Esophagus squamous epithelium (tissue), 4 donors: ENCODE measurements around the gene CTIF.

ENCODE experiments used
- CTCF ChIP-seq, 6 experiments: fragments of 450-650 bp in 4 of 6; fragments of 200-600 bp in 2 of 6; sonication (generic) in 2 of 6; IDR thresholded peaks; one replicate each; pipeline ENCODE4 v1.5.1; 2016 to 2019; ENCODE audit warnings: antibody characterized with exemption in 6 of 6, mild to moderate bottlenecking in 4 of 6, moderate library complexity in 4 of 6
- POLR2A ChIP-seq, 4 donors: fragments of 450-650 bp; IDR thresholded peaks; one replicate each; pipeline ENCODE4 v1.6.1; 2017; ENCODE audit warnings: antibody characterized with exemption in 4 of 4, mild to moderate bottlenecking in 4 of 4, moderate library complexity in 3 of 4

- TF ChIP-seq CTCF (IDR thresholded peaks at IDR 0.05) (no peak), POLR2A (IDR thresholded peaks at IDR 0.05) (no peak)
These were observed 7.6 kb downstream of the CTIF start for GRCh38 chr18:48546396-48546795.
